ENCODE measurements around the gene FARP2. TPM values are rescaled to one million over a fixed set of nuclear protein-coding genes. Genes with fewer than 3 reads are reported as not detected.
"Not testable (repeated sequence)": the region's sequence is repeated elsewhere in the genome, so short reads cannot be mapped to it uniquely, and the experiment has no call there.

The FARP2 gene
- total RNA-seq, 1 donor from 2014 or later: 65.0 TPM

- Histone ChIP-seq H4K20me1 (ENCODE audit: insufficient read depth, low read length) (peaks cover 62% of the 10 kb centered on the region), H3K79me2 (ENCODE audit: insufficient read depth, low read length) (peaks cover 66% of the 10 kb centered on the region), H3K9me3 (ENCODE audit: insufficient read depth, low read depth, low read length) (no peaks in the 10 kb centered on the region), H3K27me3 (ENCODE audit: insufficient read depth, low read length) (no peaks in the 10 kb centered on the region), H3K4me2 (ENCODE audit: low read length) (no peak overlapping the region), H3K4me3 (ENCODE audit: insufficient read depth, low read depth, low read length) (no peak overlapping the region), H3K9ac (ENCODE audit: low read length) (no peak overlapping the region), H2AFZ (ENCODE audit: low read depth, low read length) (no peak overlapping the region), H3K27ac (ENCODE audit: low read depth, low read length) (no peak overlapping the region), H3K4me1 (ENCODE audit: insufficient read depth, low read length) (no peaks in the 10 kb centered on the region), H3K36me3 (ENCODE audit: insufficient read depth, low read length) (no peaks in the 10 kb centered on the region)
- Mint-ChIP-seq H3K27ac (ENCODE audit: unreplicated experiment) (no peak overlapping the region), H3K9me3 (ENCODE audit: unreplicated experiment) (no peaks in the 10 kb centered on the region), H3K4me3 (ENCODE audit: unreplicated experiment) (no peak overlapping the region), H3K36me3 (ENCODE audit: low read depth, unreplicated experiment) (peaks cover 8% of the 10 kb centered on the region), H3K4me1 (ENCODE audit: low read depth, unreplicated experiment) (no peaks in the 10 kb centered on the region), H3K27me3 (ENCODE audit: low read depth, unreplicated experiment) (no peaks in the 10 kb centered on the region)
- FAIRE-seq: no peak
- DNase-seq (ENCODE audit: low read depth): no peak
- TF ChIP-seq CTCF (IDR thresholded peaks at IDR 0.05; ENCODE audit: insufficient read depth, low read depth, low read length) (no peak), EZH2 (IDR thresholded peaks at IDR 0.05; ENCODE audit: insufficient read depth, low read length) (no peak)
These were observed 16.4 kb downstream of the FARP2 start for GRCh38 chr2:241372361-241372992.

DNA sequence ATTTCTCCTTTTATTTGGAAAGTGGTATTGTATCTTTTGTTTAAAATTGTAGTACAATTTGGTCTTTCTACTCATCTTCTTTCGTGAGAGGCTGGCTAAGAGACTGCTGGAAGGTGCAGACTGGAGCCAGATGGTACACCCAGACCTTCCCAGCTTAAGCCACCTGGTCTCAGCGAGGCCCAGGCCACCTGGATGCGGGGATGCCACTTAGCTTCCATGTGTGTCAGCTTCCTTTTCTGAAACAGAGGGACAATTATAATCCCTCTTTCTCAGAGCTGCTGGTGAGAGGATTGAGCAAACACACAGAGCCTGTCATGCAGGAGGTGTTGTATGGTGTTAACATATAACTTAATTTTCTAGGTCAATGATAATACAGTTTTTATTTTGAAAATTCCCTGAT is 17.4 kb downstream of the FARP2 start:
- Mint-ChIP-seq H3K27me3 (ENCODE audit: low read depth, unreplicated experiment) (no peaks in the 10 kb centered on the region), H3K4me1 (ENCODE audit: low read depth, unreplicated experiment) (no peaks in the 10 kb centered on the region), H3K27ac (ENCODE audit: unreplicated experiment) (no peak overlapping the region), H3K36me3 (ENCODE audit: low read depth, unreplicated experiment) (peaks cover 8% of the 10 kb centered on the region), H3K4me3 (ENCODE audit: unreplicated experiment) (no peak overlapping the region), H3K9me3 (ENCODE audit: unreplicated experiment) (no peaks in the 10 kb centered on the region)
- H3K36me3 ChIP-seq (ENCODE audit: insufficient read depth, low read length): no peaks in the 10 kb centered on the region
- H4K20me1 ChIP-seq (ENCODE audit: insufficient read depth, low read length): peaks cover 58% of the 10 kb centered on the region
- no peak overlapping the region for H2AFZ ChIP-seq (ENCODE audit: low read depth, low read length)
- no peaks in the 10 kb centered on the region for H3K4me1 ChIP-seq (ENCODE audit: insufficient read depth, low read length)
- H3K4me3 ChIP-seq (ENCODE audit: insufficient read depth, low read depth, low read length): no peak overlapping the region
- no peaks in the 10 kb centered on the region for H3K9me3 ChIP-seq (ENCODE audit: insufficient read depth, low read depth, low read length)
- peaks cover 61% of the 10 kb centered on the region for H3K79me2 ChIP-seq (ENCODE audit: insufficient read depth, low read length)
- H3K4me2 ChIP-seq (ENCODE audit: low read length): no peak overlapping the region
- FAIRE-seq (no peak), DNase-seq (ENCODE audit: low read depth) (no peak)
- no peaks in the 10 kb centered on the region for H3K27me3 ChIP-seq (ENCODE audit: insufficient read depth, low read length)
- H3K27ac ChIP-seq (ENCODE audit: low read depth, low read length): no peak overlapping the region
- H3K9ac ChIP-seq (ENCODE audit: low read length): no peak overlapping the region
- TF ChIP-seq CTCF (IDR thresholded peaks at IDR 0.05; ENCODE audit: insufficient read depth, low read depth, low read length) (no peak), EZH2 (IDR thresholded peaks at IDR 0.05; ENCODE audit: insufficient read depth, low read length) (no peak)

- H3K4me2 ChIP-seq (ENCODE audit: low read length); H3K9me3 Mint-ChIP-seq (ENCODE audit: unreplicated experiment); H3K27ac Mint-ChIP-seq (ENCODE audit: unreplicated experiment); H3K36me3 ChIP-seq (ENCODE audit: insufficient read depth, low read length); H3K27ac ChIP-seq (ENCODE audit: low read depth, low read length); H3K9ac ChIP-seq (ENCODE audit: low read length); H3K4me3 ChIP-seq (ENCODE audit: insufficient read depth, low read depth, low read length); H3K27me3 Mint-ChIP-seq (ENCODE audit: low read depth, unreplicated experiment); H3K9me3 ChIP-seq (ENCODE audit: insufficient read depth, low read depth, low read length); H3K4me3 Mint-ChIP-seq (ENCODE audit: unreplicated experiment); H3K27me3 ChIP-seq (ENCODE audit: insufficient read depth, low read length); FAIRE-seq; H3K4me1 Mint-ChIP-seq (ENCODE audit: low read depth, unreplicated experiment); H3K36me3 Mint-ChIP-seq (ENCODE audit: low read depth, unreplicated experiment); H3K4me1 ChIP-seq (ENCODE audit: insufficient read depth, low read length); H2AFZ ChIP-seq (ENCODE audit: low read depth, low read length); DNase-seq (ENCODE audit: low read depth): not testable (repeated sequence)
- Histone ChIP-seq H4K20me1 (ENCODE audit: insufficient read depth, low read length) (peaks cover 59% of the 10 kb centered on the region), H3K79me2 (ENCODE audit: insufficient read depth, low read length) (peaks cover 58% of the 10 kb centered on the region)
These were observed 17.8 kb downstream of the FARP2 start for GRCh38 chr2:241373906-241374305.

Data from astrocyte (in vitro differentiated cells and primary cell).